Testis (tissue), 2 donors: Measurements from ENCODE around the gene SYN1.

Experiments
- CTCF ChIP-seq, 3 experiments: fragments of 450-650 bp in 2 of 3; fragments of 200-600 bp in 1 of 3; sonication (generic) in 1 of 3; IDR thresholded peaks; one replicate each; pipeline ENCODE4 v1.5.1; 2016 to 2019; ENCODE audit warnings: antibody characterized with exemption in 3 of 3, mild to moderate bottlenecking in 2 of 3, moderate library complexity in 1 of 3
- POLR2A ChIP-seq: fragments of 450-650 bp; IDR thresholded peaks from one replicate; pipeline ENCODE4 v1.6.1; 2017; ENCODE audit warnings: antibody characterized with exemption, mild to moderate bottlenecking, moderate library complexity

- TF ChIP-seq CTCF (IDR thresholded peaks at IDR 0.05) (no peak), POLR2A (no peak)
Measured at GRCh38 chrX:47597222-47597621, 22.4 kb downstream of the SYN1 start.
